SK-N-MC (cell line): ENCODE measurements around the gene PHF12.

Experiments
- EZH2 ChIP-seq: fragments of 200-600 bp; sonication (generic); IDR thresholded peaks from one replicate; pipeline ENCODE4 v1.6.1; 2017; ENCODE audit warnings: antibody characterized with exemption
- FOXP2 ChIP-seq: optimal IDR thresholded peaks from 2 replicates; pipeline ENCODE3; 2011; ENCODE audit warnings: mild to moderate bottlenecking, moderate library complexity; ENCODE audit not compliant: insufficient read depth; ENCODE audit errors: extremely low read length, control extremely low read depth
- POLR2AphosphoS5 ChIP-seq: IDR thresholded peaks from 2 replicates; pipeline ENCODE4 v1.6.1; 2012; ENCODE audit warnings: mild to moderate bottlenecking, low read depth, low read length, borderline replicate concordance

GRCh38 chr17:28941251-28941650, 10.1 kb downstream of the PHF12 start:
- no peak for TF ChIP-seq POLR2AphosphoS5
- no peak for TF ChIP-seq EZH2
- no peak for TF ChIP-seq FOXP2
